Measurements from ENCODE around the gene CMIP.

DNA sequence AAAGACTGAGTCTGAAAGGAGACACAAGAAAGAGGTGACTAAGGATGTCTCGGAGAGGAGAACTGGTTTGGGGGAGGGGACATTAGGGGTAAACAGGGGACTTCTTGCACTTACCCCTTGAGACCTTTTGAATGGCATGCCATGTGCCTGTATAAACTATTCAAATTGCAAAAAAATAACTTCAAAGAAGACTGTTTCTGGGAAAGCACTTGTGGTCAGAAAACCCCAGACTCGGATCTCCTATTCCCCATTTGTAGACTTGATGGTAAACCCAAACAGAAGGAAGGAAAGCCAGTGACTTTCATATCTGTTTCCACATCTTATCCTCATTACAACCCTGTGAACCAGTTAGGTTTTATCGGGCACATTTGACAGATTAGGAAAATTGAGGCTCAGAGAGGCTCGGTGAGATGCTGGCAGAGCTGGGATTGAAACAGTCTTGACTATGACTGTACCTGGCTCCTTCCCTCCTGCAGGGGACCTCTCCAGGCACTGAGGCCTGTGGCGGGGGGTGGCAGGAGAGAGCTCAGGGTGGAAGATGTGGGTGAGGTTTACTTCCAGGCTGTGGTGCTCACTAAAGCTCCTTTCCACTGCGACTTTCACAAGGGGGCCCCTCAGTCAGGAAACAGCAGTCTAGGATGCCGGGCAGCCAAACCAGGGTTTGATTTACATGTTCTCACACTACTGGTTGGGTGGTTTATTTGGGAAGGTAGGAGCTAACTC lies 304.0 kb downstream of the CMIP start:
- TF ChIP-seq EZH2 (IDR thresholded peaks at IDR 0.05; ENCODE audit: borderline replicate concordance, low read length): no peak
- TF ChIP-seq, protein P1, sequence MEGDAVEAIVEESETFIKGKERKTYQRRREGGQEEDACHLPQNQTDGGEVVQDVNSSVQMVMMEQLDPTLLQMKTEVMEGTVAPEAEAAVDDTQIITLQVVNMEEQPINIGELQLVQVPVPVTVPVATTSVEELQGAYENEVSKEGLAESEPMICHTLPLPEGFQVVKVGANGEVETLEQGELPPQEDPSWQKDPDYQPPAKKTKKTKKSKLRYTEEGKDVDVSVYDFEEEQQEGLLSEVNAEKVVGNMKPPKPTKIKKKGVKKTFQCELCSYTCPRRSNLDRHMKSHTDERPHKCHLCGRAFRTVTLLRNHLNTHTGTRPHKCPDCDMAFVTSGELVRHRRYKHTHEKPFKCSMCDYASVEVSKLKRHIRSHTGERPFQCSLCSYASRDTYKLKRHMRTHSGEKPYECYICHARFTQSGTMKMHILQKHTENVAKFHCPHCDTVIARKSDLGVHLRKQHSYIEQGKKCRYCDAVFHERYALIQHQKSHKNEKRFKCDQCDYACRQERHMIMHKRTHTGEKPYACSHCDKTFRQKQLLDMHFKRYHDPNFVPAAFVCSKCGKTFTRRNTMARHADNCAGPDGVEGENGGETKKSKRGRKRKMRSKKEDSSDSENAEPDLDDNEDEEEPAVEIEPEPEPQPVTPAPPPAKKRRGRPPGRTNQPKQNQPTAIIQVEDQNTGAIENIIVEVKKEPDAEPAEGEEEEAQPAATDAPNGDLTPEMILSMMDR (conservative IDR thresholded peaks at IDR 0.05 in 1 of 2, IDR thresholded peaks at IDR 0.05 in 1 of 2; ENCODE audit: extremely low read depth in 1 of 2, insufficient read depth in 1 of 2, low read depth in 1 of 2, low read length in 2 of 2): no peak
